NCI-H510A treated with DMSO at 0.1 percent for 48 hours (cell line): ENCODE measurements around the gene LBHD1.

Experiments
- DNase-seq: peaks from one replicate; lab custom pipeline; 2025; lab: John Stamatoyannopoulos, UW

The LBHD1 gene

GRCh38 chr11:62615521-62615920, 56.5 kb downstream of the LBHD1 start:
- no peak for DNase-seq

GRCh38 chr11:62614275-62614674, 57.8 kb downstream of the LBHD1 start:
- DNase-seq: peak; percentile 43

GRCh38 chr11:62613291-62613778, 58.7 kb downstream of the LBHD1 start:
- no peak for DNase-seq
